Measurements from ENCODE around the gene SPTLC2.

The SPTLC2 gene

GRCh38 chr14:77474479-77475177 is 141.8 kb downstream of the SPTLC2 start:
- DNase-seq (ENCODE audit: low read depth in 2 of 3, low spot score in 1 of 3), result no peak

GRCh38 chr14:77473921-77474320 is 142.5 kb downstream of the SPTLC2 start:
- no peak for DNase-seq (ENCODE audit: low read depth in 2 of 3, low spot score in 1 of 3)

GRCh38 chr14:77470224-77470870 is 146.1 kb downstream of the SPTLC2 start:
- DNase-seq (ENCODE audit: low read depth in 2 of 3, low spot score in 1 of 3), result no peak

GRCh38 chr14:77469539-77469938 is 146.9 kb downstream of the SPTLC2 start:
- no peak for DNase-seq (ENCODE audit: low read depth in 2 of 3, low spot score in 1 of 3)

- no peak for DNase-seq (ENCODE audit: low read depth in 2 of 3, low spot score in 1 of 3)
These were observed 147.4 kb downstream of the SPTLC2 start for GRCh38 chr14:77469067-77469505.

- no peak for DNase-seq (ENCODE audit: low read depth in 2 of 3, low spot score in 1 of 3)
These were observed 148.6 kb downstream of the SPTLC2 start for GRCh38 chr14:77467801-77468200.

GRCh38 chr14:77459072-77459723 is 157.2 kb downstream of the SPTLC2 start:
- peak; percentile 60 to 76 (median 65) for DNase-seq (ENCODE audit: low read depth in 2 of 3, low spot score in 1 of 3)

- DNase-seq (ENCODE audit: low read depth in 2 of 3, low spot score in 1 of 3), result peak in 1 of 3 donors; percentile 9
These were observed 158.0 kb downstream of the SPTLC2 start for GRCh38 chr14:77458249-77458950.

- DNase-seq (ENCODE audit: low read depth in 2 of 3, low spot score in 1 of 3), result peak; percentile 84 to 91 (median 90)
These were observed 158.8 kb downstream of the SPTLC2 start, which contains the start of the genes AHSA1 and VIPAS39 for GRCh38 chr14:77457522-77458248. TSS of gene AHSA1 (plus strand) at chr14:77458093. CDS start at chr14:77458190, 97 bp downstream. TSS of gene VIPAS39 (minus strand) at chr14:77457601. CDS start at chr14:77454102, 3,499 bp downstream.

- DNase-seq (ENCODE audit: low read depth in 2 of 3, low spot score in 1 of 3), result no peak
These were observed 159.3 kb downstream of the SPTLC2 start for GRCh38 chr14:77457115-77457521.

All from stimulated activated CD4-positive, alpha-beta T cell treated with anti-CD3 and anti-CD28 coated beads, Interleukin-12 subunit alpha, Interleukin-12 subunit beta, amount 100 ng/mL, for 48 hours (primary cell).